NCI-H2029 (cell line): ENCODE data around the gene CD300LD.
A peak's percentile ranks its signal among the peaks of the same experiment; 100 is the strongest.
"Not testable (repeated sequence)": the region's sequence is repeated elsewhere in the genome, so short reads cannot be mapped to it uniquely, and the experiment has no call there.

Experiments used
- DNase-seq: peaks from one replicate; lab custom pipeline; 2025; lab: John Stamatoyannopoulos, UW

The CD300LD gene

DNA sequence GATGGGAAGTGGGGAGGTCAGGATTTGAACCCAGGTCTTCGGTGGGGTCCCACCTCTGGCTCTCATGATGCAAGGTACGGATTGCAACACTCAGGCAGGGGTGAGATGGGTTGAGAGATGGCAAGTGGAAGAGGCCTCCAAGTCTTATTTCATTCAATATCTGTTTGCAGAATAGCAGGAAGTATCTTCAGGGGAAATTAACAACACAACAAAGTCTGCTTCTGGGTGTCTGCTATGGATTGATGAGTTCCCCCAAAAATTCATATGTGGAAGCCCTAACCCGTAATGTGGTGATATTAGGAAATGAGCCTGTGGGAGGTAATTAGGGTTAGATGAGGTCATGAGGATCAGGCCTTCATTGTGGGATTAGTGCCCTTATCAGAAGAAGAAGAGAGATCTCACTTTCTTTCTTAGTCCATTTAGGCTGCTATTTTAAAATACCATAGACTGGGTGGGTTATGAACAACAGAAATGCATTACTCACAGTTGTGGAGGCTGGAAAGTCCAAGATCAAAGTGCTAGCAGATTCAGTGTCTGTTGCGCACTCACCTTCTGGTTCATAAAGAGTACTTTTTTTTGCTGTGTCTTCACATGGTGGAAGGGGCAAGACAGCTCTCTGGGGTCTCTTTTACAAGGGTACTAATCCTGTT is 20.3 kb downstream of the CD300LD start:
- no peak for DNase-seq

DNA sequence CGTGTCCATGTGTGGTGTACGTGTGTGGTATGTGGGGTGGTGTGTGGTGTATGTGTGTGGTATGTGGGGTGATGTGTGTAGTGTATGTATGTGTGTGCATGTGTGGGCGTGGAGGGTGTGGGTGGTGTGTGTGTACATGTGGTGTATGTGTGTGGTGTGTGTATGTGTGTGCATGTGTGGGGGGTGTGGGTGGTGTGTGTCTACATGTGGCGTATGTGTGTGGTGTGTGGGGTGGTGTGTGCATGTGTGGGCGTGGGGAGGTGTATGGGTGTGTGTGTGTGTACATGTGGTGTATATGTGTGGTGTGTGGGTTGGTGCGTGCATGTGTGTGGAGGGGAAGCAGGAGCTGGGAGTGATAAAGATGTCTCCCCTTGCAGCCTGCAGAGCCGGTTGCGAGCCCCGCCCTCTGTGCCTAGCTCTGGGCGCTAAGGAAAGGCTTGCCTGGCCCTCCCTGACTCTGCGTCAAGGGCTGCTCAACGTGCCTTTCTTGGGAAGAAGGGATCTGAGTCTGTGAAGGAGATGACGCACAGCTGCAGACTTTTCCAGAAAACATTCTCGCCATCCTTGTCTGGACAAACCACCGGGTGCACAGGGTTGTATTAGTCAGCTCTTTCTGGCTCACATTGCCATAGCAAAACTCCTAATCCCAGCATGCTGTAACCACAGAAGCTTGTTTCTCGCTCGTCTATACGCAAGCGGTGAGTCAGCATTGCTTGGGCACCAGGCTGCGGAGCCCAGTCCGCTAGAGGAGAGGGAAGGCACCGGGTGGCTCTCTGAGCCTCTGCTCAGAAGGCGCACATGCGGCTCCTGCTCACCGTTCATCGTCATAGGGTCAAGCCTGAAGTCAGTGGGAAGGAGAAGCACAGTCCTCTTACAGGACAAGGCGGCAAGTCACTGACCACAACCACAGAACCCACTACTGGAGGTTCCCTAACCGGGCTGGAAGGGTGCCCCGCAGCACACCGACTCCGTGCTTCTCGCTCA is 22.8 kb downstream of the CD300LD start:
- no peak for DNase-seq

DNA sequence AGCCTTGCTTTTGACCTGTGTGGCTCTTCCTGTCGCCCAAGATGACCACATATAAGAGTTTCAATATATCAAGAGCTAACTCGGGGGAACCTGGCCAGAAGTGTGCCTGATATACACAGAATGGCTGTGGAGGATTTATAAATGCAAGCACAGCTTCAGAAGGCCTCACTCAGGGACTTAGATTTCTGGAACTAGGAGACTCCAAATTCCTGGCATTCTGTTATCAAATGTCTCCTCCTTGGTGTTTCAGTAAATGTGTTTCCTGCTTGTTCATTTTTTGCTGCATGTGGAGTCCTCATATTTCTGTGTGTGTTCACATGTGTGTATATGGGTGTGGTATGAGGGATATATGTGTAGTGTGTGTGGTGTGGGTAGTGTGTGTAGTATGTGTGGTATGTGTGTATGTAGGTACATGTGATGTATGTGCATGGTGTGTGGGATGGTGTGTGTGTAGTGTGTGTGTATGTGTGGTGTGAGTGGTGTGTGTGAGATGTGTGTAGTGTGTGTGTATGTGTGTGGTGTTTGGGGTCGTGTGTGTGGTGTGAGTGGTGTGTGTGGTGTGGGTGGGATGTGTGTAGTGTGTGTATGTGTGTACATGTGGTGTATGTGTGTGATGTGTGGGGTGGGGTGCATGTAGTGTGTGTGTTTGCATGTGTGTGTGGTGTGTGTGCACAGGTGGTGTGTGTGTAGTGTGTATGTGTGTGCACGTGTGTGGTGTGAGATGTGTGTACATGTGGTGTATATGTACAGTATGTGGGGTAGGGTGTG is 23.8 kb downstream of the CD300LD start:
- DNase-seq, result no peak

DNA sequence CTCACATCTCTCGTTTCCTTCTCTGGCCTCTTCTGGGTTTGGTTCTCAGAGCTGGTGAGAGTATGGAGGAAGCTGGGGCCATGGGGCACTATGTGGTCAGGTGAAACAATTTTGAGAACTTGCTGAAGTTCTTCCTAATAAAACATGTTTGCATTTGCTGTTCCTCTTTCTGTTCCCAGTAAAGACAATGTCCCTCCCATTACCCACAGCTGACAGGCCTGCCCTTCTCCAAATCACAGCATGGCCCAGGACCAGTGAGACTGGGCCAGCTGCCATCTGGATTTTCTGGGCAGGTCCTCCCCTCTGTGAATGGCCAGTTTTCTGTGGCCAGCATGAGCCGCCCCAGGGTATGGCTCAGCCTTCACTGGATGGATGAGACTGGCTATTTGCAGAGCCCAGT is 24.7 kb downstream of the CD300LD start, which contains the start of gene CD300H:
TSS of gene CD300H (minus strand) at position 113 of the 400 bp plus-strand sequence.
- no peak for DNase-seq

DNA sequence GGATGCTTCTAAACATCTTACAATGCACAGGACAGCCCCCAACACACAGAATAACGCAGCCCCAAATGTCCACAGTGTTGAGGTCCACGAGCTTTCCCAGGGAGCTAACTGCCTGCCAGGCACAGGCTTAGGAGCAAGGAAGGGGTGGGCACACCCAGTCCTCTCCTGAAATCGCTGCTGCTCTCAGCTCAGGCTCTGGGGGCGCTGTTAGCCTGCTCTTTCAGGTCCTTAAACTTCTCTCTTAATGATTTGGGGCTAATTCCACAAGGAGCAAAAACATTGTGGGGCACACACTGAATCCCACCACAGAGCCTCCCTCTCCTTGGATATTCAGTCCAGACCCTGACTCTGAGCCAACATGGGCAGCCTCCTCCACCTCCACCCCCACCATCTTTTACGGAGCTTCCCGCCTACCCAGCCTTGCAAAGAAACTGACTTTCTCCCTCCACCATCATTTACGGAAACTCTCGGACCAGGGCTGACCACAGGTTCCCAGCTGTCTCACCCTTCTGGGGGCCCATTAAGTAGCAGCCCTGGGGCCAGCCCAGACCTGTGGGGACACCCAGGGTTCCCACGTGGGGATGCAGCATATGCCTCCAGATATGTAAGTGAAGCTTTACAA is 25.8 kb downstream of the CD300LD start:
- no peak for DNase-seq

DNA sequence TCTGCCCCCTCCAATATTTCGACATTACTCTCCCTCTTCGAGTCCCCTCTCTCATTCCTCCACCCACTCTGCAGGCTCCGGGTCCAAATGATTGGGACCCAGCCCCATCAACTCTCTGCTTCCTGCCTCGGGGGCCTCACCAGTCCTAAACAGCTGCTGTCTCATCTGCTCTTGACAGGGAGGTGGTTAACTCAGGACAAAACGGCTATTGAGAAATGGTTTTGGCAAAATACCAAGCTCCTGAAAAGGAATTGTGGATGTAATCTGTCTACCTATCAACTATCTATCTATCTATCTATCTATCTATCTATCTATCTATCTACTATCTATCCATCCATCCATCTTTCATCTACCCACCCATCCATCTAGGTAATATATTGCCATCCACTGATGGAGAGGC is 27.0 kb downstream of the CD300LD start:
- DNase-seq, result no peak

DNA sequence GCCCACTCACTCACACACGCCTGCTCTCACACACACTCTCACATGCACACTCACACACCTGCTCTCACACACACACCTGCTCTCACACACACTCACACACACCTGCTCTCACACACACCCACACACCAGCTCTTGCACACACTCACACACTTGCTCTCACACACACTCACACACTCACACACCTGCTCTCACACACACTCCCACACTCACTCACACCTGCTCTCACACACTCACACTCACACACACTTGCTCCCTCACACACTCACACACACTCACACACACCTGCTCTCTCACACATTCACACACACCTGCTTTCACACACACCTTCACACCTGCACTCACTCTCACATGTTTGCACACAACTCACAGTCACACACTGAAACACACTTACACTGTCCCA is 28.7 kb downstream of the CD300LD start:
- no peak for DNase-seq

DNA sequence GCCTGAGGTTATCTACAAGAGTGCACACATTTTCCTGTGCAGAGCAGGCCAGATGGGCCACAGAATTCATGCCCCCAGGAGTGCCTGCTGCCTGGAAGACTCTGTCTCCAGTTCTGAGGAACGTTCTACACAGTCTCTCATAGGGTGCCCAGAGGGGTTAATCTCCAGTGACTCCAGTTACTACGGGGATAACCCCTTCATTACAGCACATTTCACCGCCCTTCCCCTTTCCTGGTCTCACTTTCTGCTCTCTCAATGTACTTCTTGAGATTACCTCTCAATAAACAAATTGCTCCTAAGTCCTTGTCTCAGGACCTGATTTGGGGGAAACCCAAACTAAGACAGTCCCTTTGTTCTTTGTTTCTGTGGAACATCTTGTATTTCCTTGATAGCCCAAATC is 30.5 kb downstream of the CD300LD start:
- DNase-seq, result no peak

DNA sequence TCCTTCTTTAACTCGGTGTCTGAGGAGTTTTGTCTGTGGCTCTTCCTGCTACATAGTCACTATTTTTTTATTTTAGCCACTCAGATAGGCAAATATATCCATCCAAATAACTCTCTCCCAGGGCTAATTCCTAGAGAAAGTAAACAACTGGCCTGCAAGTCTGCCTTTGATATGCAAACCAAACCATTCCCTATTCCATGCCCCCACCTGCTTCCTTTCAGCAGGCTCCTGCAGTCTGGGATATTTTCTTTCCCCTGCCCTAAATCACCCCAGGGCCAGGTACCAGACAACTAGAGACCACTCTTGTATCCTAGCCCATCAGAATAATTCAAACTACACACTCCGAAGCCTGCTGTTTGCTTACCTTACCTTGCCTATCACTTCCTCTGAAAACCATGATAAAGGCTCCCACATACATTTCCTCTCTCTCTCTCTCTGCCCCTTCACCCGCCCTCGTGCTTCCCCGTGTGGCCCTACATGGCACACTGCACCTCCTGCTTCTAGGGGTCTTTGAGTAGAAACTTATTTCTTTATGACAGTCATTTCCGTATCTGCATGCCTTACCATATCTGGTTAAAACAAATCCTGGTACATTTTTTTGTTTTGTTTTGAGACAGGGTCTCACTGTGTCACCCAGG is 33.1 kb downstream of the CD300LD start:
- no peak for DNase-seq

DNA sequence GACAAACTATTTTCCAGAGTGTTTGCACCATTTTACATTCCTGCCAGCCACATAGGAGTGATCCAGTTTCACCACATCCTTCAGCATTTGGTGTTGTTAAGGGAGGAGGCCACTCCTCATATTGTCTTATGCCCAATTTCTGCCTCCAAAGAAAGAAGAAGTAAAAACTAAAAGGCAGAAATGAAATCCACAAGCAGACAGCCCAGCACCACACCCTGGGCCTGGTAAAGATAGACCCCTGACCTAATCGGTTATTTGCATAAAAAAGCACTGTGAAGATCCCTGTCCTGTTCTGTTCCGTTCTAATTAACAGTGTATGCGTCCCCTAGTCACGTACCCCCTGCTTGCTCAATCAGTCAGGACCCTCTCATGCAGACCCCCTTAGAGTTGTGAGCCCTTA is 33.7 kb downstream of the CD300LD start:
- DNase-seq, result not testable (repeated sequence)

DNA sequence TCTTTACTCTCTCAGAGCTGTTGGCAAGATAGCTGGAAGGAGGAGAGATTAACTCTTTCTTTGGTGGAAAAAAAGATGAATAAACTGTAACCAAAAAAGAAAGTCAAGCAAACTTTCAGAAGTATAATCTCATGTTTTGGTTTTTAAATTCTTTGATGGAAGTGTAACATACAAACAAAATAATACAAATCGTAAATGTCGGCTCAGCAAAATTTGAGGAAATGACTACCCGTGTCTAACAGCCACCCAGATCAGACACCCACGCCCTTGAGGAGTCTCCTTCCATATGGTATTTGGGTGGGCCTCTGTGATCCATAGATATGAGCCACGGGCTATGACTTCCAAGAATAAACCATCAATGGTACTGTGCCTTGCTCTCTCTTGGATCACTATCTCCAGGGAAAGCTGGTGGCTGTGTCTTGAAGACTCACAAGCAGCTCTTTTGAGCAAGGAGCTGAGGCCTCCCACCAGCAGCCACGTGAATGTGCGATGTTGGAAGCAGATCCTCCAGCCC is 36.6 kb downstream of the CD300LD start:
- no peak for DNase-seq

DNA sequence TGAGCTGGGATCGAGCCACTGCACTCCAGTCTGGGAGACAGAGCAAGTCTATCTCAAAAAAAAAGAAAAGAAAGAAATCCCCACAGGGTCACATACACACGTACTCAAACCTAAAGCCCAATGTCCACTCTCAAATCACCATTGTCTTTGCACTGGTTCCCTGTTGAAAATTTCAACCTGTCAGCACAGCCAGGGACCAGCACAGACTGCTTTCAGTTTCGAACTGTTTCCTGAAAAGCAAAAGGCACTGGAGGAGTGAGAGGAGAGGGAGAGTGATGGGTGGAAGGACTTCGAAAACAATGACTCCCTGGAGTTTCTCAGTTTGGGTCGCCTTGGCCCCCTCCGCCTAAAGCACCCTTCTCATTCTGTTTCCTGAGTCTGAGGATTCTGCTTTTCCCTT is 37.2 kb downstream of the CD300LD start:
- no peak for DNase-seq

DNA sequence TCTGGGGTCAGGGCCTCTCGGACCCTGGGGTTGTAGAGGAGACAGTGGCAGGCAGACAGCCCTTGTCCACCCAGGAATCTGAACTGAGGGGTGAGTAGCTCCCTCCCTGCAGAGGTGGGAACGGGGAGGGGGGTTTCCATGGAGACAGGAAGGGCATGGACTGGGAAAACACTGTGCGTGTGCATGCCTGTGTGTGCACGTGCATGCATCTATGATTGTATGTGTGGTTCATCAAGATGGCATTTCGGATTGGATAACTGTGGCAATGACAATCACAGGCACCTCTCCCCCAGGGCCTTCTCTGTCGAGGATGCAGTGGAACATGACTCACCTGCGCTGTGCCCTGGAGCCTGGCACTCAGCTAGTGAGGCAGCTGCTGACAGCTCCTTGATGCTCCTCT is 40.0 kb downstream of the CD300LD start:
- no peak for DNase-seq

DNA sequence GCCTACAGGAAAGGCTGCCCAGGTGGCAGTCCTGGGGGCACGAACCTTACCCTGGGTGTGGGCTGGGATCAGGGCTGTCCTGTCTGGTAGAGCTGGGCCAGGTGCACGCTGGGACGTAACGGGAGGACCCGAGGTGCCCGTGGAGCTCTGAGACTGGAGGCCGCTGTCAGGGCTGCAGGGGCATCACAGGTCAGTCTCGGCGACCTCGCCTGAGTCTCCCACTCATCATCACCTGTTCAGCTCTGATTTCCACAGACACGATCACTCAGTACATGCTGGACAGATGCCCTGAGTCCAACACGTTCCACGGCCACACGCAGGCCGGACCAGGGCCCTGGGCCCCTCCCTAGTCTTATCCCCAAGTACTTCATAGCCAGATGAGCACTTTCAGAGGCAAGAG is 41.5 kb downstream of the CD300LD start:
- no peak for DNase-seq

DNA sequence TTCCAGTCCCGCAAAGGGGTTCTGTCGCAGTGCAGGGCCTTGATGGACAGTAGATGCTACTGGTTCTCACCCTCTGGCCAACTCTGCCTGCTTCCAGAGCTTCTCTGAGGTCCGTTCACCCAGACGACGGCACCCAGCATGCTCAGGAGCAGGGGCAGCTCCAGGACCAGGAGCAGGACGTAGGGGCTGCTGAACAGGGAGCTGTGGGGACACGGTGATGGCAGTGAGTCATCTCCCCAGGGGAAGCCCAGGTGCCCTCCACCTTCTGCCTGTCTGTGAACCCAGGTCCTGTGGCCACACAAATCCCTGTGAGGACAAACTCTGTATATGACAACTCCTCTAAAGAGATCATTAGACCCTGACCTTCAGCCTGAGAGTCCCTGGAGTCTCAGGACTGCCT is 42.7 kb downstream of the CD300LD start:
- no peak for DNase-seq

DNA sequence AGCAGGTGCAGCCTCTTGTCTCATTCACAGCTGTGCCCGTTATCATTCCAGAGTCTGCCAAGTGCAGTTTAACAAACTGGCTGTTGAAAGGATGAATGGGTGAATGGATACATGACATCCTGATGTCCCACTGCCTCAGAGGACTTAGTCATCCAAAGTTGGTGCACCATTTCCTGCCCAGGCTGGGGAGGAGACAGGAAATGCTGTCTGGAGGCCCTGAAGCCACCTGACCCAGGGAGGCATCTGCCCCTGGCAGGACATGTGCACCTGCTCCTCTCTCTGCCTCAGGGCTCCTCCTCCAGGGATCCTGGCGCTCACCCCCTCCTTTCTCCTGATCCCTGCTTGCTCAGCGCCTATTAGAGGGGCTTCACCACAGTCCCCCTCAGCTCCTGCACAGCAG is 44.3 kb downstream of the CD300LD start:
- DNase-seq, result peak; percentile 71

DNA sequence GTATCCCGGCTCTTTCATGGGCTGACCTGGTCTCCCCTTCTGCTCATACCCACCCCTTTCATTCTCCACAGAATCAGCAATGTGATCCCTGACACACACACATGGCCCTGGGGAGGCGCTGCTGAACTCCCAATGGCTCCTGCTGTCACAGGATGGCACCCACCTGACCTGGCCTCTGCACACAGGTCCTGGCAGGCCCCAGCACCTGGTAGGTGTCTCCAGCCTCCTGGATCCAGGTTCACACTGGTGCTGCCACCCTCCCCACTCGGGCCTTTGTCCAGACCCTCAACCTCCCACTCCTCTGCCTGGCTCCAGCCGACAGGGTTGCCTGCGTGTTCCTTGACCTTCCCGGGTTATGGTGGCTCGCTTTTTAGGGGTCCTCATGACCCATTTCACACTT is 44.8 kb downstream of the CD300LD start:
- DNase-seq, result no peak

DNA sequence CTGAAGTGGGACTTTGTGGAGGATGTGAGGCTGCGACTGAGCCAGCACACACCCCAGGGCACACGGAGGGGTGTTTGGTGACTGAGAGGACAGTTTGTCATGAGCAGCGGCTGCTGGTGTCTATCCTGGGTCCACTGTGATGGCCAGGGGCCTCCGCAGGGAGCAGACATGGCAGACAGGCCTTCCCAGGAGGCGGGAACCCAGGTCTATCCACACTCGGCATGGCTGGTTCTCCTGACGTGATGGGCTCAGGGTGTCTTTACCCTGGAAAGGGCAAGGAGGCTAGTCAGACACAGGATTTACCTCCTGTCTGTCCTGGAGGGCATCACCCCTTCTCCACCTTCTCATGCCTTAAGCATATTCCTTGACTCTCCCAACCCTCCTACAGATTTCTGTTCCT is 45.5 kb downstream of the CD300LD start:
- DNase-seq, result no peak

DNA sequence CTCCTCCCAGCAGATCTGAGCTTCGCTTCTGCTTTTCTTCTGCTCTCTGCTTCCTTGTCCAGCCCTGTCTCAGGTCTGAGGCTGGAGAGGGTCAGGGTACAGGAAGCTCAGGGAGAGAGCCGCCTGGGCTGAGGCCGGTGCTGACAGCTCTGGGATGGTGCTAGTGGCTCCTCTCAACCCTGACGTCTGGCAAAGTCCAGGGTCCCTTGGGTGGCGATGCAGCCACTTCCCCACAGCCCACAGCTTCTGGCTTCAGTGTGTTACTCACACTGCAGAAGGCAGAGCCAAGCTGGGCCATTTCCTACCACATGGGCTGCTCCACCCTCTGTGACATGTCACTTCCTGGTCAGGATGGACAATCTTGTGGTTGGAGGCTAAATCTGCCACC is 46.2 kb downstream of the CD300LD start, which contains the start of gene CD300C:
TSS of gene CD300C (minus strand) at position 273 of the 388 bp plus-strand sequence. CDS start 333 bp downstream, outside the sequence.
- no peak for DNase-seq

DNA sequence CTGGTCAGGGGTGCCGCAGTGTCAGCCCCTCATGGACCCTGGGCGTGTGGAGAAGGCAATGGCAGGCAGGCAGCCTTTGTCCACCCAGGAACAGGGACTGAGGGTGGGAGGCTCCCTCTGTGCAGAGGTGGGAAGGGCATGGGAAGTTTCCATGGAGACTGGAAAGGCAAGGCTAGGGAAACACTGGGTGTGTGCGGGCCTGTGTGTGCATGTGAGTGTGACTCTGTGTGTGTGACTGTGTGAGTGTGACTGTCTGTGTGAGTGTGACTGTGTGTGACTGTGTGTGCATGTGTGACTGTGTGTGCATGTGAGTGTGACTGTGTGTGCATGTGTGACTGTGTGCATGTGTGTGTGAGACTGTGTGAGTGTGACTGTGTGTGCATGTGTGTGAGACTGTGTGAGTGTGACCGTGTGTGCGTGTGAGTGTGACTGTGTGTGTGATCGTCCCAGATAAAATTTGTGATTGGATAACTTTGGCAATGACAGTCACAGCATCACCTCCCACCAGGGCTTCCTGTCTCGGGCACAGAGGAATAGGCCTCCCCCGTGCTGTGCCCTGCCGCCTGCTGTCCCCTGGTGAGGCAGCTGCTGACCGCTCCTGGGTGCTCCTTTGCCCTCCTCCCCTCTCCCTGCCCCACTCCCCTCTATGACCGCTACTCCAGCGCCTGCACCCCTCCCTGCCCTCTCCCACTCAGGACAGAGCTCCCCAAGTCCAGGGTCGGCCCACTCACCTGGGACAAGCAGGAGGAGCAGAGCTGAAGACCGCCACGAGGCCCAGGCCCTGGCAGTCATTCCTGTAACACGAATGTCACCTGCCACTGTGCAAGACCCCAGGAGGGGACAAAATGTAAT is 46.9 kb downstream of the CD300LD start:
- DNase-seq, result no peak
